GM19193 (cell line): ENCODE data around the gene BTN2A1.

Experiments
- POLR2A ChIP-seq: IDR thresholded peaks from 4 replicates; pipeline ENCODE4 v1.6.1; 2011; ENCODE audit not compliant: insufficient read depth, insufficient read length; ENCODE audit errors: extremely low read depth

The BTN2A1 gene

GRCh38 chr6:26427451-26427809 lies 30.3 kb upstream of the BTN2A1 start:
- TF ChIP-seq POLR2A = no peak

DNA sequence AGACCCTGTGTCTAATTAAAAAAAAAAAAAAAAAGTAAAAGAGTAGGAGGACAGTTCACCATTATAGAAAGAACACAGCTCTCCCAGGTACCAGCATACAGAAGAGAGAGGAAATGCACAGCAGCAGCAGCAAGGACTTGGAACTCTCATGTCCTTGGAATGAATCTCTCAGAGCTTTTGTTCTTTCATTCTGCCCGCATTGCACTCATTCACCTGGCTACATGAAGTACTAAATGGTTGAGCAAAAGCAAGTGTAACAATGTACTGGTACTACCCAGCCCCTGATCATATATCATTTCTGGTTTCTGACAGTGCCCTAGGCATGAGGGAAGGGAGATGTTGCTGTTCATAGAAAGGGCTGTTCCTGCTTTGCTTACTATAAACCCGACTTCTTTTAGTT lies 29.5 kb upstream of the BTN2A1 start:
- no peak for TF ChIP-seq POLR2A

DNA sequence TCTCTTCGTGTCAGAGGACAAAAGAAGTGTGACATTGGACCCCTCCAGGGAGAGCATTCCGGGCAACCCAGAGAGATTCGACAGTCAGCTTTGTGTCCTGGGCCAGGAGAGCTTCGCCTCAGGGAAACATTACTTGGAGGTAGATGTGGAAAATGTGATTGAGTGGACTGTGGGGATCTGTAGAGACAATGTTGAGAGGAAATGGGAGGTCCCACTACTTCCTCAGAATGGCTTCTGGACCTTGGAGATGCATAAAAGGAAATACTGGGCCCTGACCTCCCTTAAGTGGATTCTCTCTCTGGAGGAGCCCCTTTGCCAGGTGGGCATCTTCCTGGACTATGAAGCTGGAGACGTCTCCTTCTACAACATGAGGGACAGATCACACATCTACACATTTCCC lies 27.0 kb upstream of the BTN2A1 start:
- TF ChIP-seq POLR2A = no peak

GRCh38 chr6:26431258-26432172 lies 26.2 kb upstream of the BTN2A1 start:
- TF ChIP-seq POLR2A = no peak

DNA sequence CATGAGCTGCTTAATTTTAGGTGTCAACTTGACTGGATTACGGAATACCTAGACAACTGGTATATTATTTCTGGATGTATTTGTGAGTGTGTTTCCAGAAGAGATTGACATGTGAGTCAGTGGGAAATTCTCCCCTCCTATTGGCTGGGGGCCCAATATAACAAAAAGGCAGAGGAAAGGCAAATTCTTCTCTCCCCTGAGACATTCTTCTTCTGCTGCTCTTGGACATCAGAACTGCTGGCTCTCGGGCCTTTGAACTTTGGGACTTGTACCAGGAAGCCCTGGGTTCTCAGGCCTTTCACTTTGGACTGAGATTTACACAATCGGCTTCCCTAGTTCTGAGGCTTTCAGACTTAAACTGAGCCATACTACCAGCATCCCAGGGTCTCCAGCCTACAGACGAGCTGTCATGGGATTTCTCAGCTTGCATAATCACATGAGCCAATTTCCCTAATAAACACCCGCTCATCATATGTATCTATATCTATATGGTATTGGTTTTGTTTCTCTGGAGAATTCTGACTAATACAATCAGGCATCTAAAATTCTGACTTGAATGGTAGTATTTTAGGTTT lies 25.0 kb upstream of the BTN2A1 start:
- TF ChIP-seq POLR2A = no peak

- no peak for TF ChIP-seq POLR2A
These were observed 21.7 kb upstream of the BTN2A1 start for GRCh38 chr6:26436018-26436417.

DNA sequence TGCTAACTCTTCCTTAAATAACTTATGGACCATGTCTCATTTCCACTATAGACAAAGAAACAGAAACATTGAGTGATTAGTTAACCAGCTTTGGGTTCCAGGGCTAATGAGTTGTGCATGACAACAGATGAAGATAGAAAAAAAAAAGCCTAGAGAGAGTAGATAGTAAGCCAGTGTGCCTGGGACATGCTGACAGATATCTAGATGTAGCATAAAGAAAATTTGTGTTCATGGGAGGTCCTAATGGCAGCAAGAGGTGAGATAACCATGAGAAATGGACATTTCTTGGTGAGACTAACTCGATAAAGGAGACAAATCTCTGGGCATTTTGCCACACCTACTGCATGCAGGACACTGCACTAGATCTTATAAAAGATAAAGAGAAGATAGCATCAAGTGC lies 20.2 kb upstream of the BTN2A1 start:
- no peak for TF ChIP-seq POLR2A

DNA sequence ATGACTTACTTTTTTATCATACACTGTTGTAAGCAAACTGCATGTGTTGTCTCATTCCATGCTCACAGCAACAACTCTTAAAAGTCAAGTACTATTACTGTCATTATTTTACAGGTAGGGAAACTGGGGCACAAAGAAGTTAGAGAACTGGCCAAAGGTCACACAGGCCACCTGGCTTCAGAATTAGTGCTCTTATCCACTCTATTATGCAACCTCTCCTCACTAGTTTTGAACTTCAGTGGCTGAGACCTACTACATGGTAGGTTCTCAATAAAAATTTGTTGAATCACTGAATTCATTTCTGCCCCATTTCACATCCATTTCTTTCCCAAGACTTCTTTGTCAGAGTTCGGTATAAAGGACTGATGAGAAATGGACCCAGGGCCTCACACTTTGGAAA lies 19.8 kb upstream of the BTN2A1 start:
- TF ChIP-seq POLR2A = no peak

- TF ChIP-seq POLR2A = no peak
These were observed 18.3 kb upstream of the BTN2A1 start for GRCh38 chr6:26439151-26440125.

DNA sequence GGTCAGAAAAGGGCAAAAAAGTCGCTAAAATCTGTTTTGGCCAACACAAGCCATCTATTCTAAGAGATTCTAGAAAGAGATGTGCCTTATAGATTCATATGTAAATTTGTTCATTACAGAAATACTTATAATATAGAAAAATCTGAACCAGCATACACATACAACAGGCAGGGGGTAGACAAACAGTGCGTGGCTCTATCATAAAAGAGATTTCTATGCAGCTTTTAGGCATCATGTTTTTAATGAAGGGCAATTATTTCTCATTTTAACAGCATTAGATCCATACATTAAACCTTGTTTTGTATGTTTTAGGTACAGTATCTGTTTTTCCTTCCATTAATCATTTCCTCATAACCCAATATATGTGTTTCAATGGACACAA lies 16.8 kb upstream of the BTN2A1 start:
- TF ChIP-seq POLR2A = no peak

DNA sequence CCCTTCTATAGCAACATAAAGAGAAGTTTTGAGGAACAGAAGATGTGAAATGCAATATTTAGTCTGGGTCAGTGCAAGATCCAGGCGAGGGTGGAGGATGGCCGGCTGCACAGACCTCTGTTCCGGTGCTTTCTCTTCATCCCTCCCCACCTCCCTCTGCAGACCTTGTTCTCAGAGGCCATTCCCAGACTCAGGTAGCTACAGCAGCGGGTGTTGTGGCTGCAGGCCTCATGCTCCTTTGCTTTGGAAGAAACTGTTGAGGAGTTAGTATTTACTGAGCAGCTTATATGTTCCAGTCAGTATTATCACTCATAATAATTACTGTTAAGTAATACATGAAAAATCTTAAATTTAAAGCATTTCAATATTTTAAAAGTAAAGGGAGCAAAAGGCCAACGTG lies 15.8 kb upstream of the BTN2A1 start:
- TF ChIP-seq POLR2A = no peak

GRCh38 chr6:26445934-26446667 lies 11.7 kb upstream of the BTN2A1 start:
- TF ChIP-seq POLR2A = no peak

- no peak for TF ChIP-seq POLR2A
These were observed 10.5 kb upstream of the BTN2A1 start for GRCh38 chr6:26447257-26447656.

GRCh38 chr6:26450240-26450639 lies 7.5 kb upstream of the BTN2A1 start:
- no peak for TF ChIP-seq POLR2A
